Measurements from ENCODE around the gene RASGEF1B. TPM values are rescaled to one million over a fixed set of nuclear protein-coding genes. Genes with fewer than 3 reads are reported as not detected.
A peak's percentile ranks its signal among the peaks of the same experiment; 100 is the strongest.

RASGEF1B gene
- total RNA-seq, 2 experiments from 2014 or later = 69.4 to 73.1 TPM

GRCh38 chr4:81491943-81492342 is 20.2 kb upstream of the RASGEF1B start:
- Mint-ChIP-seq H3K4me3 (peak overlapping the region; percentile 12), H3K4me1 (ENCODE audit: low read depth) (peaks cover 45% of the 10 kb centered on the region), H3K27me3 (no peaks in the 10 kb centered on the region), H3K27ac (peak overlapping the region; percentile 79), H3K9me3 (peaks cover 7% of the 10 kb centered on the region), H3K36me3 (ENCODE audit: low read depth) (peaks cover 6% of the 10 kb centered on the region)
- ATAC-seq (ENCODE audit: poor library complexity) (peak; percentile 75), DNase-seq (peak in 3 of 14 experiments; percentile 84 to 91 (median 90))
- POLR2A ChIA-PET = interaction anchor here (1.0 to 1.5 kb wide), 6 partner anchors 10 to 882 kb away, joined by 3 to 49 read pairs (median 5); partner anchors contain the start of genes HNRNPD and RASGEF1B
- peaks cover 13% of the 10 kb centered on the region for H3K4me1 ChIP-seq (ENCODE audit: insufficient read depth, low read length)
- intact Hi-C loops (cut with DNase I, micrococcal nuclease) = loop anchor here in 1 of 2 experiments (1.0 to 5.0 kb wide), 3 partner anchors 13 to 155 kb away; no protein-coding TSS in a partner anchor
- CTCF ChIA-PET = interaction anchor here (0.7 to 5.9 kb wide), 3 partner anchors 13 to 24 kb away, joined by 3 to 34 read pairs (median 3); partner anchors contain the start of gene RASGEF1B
- H3K4me3 ChIP-seq (ENCODE audit: low read length) = no peak overlapping the region
- H3K27ac ChIP-seq (ENCODE audit: low read depth in 1 of 2, low read length in 2 of 2) = peak overlapping the region; percentile 82 to 85
- no peaks in the 10 kb centered on the region for H3K36me3 ChIP-seq (ENCODE audit: insufficient read depth, low read length)
- no peak for TF ChIP-seq CTCF (IDR thresholded peaks at IDR 0.05)
- no peaks in the 10 kb centered on the region for H3K27me3 ChIP-seq (ENCODE audit: control insufficient read depth in 1 of 2, insufficient read depth in 2 of 2, low read length in 2 of 2)
- peaks cover 0 to 8% of the 10 kb centered on the region in 2 experiments for H3K9me3 ChIP-seq (ENCODE audit: control insufficient read depth in 1 of 2, insufficient read depth in 1 of 2, low read length in 2 of 2)

DNA sequence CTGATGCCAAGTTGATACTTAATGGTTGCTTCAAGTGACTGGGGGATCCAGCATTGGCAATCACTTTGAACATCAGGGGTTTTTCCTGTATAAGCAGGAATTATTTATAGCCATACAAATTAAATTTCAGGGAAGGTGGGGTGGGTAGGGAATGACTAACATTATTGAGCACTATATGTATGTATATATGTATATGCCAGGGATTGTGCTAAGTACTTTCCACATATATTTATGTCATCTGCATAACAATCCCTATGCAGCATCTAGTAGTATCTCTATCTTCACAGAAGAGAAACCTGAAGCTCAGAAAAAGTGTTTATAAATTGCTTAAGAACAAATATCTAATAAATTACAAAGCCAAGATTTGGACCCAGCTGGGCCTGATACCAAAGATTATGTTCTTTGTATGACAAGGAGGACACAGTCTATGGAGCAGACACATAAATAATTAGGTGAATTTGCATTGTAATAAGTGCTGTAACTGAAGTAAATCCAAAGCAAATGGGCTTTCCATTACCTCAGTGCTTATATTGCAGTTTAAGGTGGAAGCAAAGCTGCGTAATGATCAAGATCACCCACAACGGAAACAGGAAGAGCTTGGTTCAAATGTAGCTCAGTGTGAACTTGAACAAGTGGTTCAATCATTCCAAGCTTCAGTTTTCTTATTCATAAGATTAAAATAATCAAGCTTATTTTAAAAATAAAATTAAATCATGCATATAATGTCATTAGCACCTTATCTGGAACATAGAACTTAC is 18.9 kb upstream of the RASGEF1B start:
- peak overlapping the region; percentile 79 for H3K27ac Mint-ChIP-seq
- H3K27ac ChIP-seq (ENCODE audit: low read depth in 1 of 2, low read length in 2 of 2) = peak overlapping the region in 1 of 2 donors; percentile 85
- no peaks in the 10 kb centered on the region for H3K36me3 ChIP-seq (ENCODE audit: insufficient read depth, low read length)
- H3K9me3 Mint-ChIP-seq = peaks cover 7% of the 10 kb centered on the region
- peaks cover 0 to 8% of the 10 kb centered on the region in 2 experiments for H3K9me3 ChIP-seq (ENCODE audit: control insufficient read depth in 1 of 2, insufficient read depth in 1 of 2, low read length in 2 of 2)
- DNase-seq (peak in 3 of 14 experiments; percentile 57 to 79 (median 65)), ATAC-seq (ENCODE audit: poor library complexity) (peak; percentile 16)
- H3K4me1 Mint-ChIP-seq (ENCODE audit: low read depth) = peaks cover 42% of the 10 kb centered on the region
- intact Hi-C loops (cut with DNase I, micrococcal nuclease) = loop anchor here in 1 of 2 experiments (5.0 kb wide), 1 partner anchor 157 kb away; no protein-coding TSS in a partner anchor
- CTCF ChIA-PET = interaction anchor here (5.9 kb wide), 1 partner anchor 19 kb away, joined by 34 read pairs; the partner anchor contains the start of gene RASGEF1B
- POLR2A ChIA-PET = interaction anchor here (0.5 to 3.7 kb wide), 7 partner anchors 15 to 939 kb away, joined by 3 to 38 read pairs (median 7); partner anchors contain the start of gene RASGEF1B
- peaks cover 6% of the 10 kb centered on the region for H3K36me3 Mint-ChIP-seq (ENCODE audit: low read depth)
- no peak overlapping the region for H3K4me3 ChIP-seq (ENCODE audit: low read length)
- no peak for TF ChIP-seq CTCF (IDR thresholded peaks at IDR 0.05)
- H3K27me3 ChIP-seq (ENCODE audit: control insufficient read depth in 1 of 2, insufficient read depth in 2 of 2, low read length in 2 of 2) = no peaks in the 10 kb centered on the region
- peaks cover 13% of the 10 kb centered on the region for H3K4me1 ChIP-seq (ENCODE audit: insufficient read depth, low read length)
- H3K27me3 Mint-ChIP-seq = no peaks in the 10 kb centered on the region
- H3K4me3 Mint-ChIP-seq = no peak overlapping the region

GRCh38 chr4:81486502-81486901 is 14.8 kb upstream of the RASGEF1B start:
- no peak for TF ChIP-seq CTCF (IDR thresholded peaks at IDR 0.05)
- ChIA-PET CTCF (no interaction called here), POLR2A (interaction anchor here (1.6 kb wide), 1 partner anchor 15 kb away, joined by 3 read pairs; no protein-coding TSS in a partner anchor)
- no peaks in the 10 kb centered on the region for H3K27me3 ChIP-seq (ENCODE audit: control insufficient read depth in 1 of 2, insufficient read depth in 2 of 2, low read length in 2 of 2)
- H3K36me3 ChIP-seq (ENCODE audit: insufficient read depth, low read length) = no peaks in the 10 kb centered on the region
- no peak overlapping the region for H3K4me3 Mint-ChIP-seq
- H3K9me3 Mint-ChIP-seq = peaks cover 4% of the 10 kb centered on the region
- H3K4me1 ChIP-seq (ENCODE audit: insufficient read depth, low read length) = peaks cover 8% of the 10 kb centered on the region
- no peaks in the 10 kb centered on the region for H3K36me3 Mint-ChIP-seq (ENCODE audit: low read depth)
- no peak for ATAC-seq (ENCODE audit: poor library complexity)
- intact Hi-C loops (cut with DNase I, micrococcal nuclease) = no loop called here
- no peak overlapping the region for H3K27ac ChIP-seq (ENCODE audit: low read depth in 1 of 2, low read length in 2 of 2)
- no peak for DNase-seq
- no peak overlapping the region for H3K4me3 ChIP-seq (ENCODE audit: low read length)
- no peak overlapping the region for H3K27ac Mint-ChIP-seq
- no peaks in the 10 kb centered on the region for H3K27me3 Mint-ChIP-seq
- peaks cover 0 to 7% of the 10 kb centered on the region in 2 experiments for H3K9me3 ChIP-seq (ENCODE audit: control insufficient read depth in 1 of 2, insufficient read depth in 1 of 2, low read length in 2 of 2)
- H3K4me1 Mint-ChIP-seq (ENCODE audit: low read depth) = peaks cover 9% of the 10 kb centered on the region
